ENCODE results near the gene WRAP53.
A peak's percentile ranks its signal among the peaks of the same experiment; 100 is the strongest.

WRAP53 gene

DNA sequence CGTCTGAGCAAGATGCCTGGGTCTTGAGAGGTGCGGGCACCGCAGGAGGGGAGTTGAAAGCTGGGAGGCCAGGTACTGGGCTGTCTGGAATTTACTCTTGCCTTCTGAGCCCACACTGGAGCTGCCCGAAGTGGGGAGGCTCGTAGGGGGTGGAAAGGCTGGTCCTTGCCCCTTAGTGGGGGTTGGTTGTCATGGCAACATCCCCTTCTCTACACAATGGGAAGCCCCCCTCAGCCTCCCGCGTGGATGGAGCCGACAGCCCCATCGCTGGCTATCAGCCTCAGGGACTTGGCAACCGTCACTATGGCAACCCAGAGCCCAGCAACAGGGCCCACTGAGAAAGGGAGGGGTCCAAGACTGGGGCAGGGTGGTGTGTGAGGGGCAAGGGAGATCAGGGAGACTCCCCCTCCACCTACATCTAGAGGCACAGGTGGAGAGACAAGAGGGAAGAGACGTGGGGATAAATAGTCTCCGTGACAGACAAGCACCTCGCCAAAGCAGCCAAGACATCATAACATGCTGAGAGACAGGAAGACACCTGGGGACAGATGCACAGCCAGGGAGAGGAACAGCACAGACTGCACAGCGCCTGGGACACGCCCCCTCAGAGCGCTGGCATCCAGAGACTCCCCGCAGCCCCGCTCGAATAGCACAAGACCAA is 24.0 kb downstream of the WRAP53 start:
- no peak overlapping the region; the same call in 1 of the 2 replicates for H3K27ac ChIP-seq
- no peak for TF ChIP-seq CTCF (conservative IDR thresholded peaks at IDR 0.05)

DNA sequence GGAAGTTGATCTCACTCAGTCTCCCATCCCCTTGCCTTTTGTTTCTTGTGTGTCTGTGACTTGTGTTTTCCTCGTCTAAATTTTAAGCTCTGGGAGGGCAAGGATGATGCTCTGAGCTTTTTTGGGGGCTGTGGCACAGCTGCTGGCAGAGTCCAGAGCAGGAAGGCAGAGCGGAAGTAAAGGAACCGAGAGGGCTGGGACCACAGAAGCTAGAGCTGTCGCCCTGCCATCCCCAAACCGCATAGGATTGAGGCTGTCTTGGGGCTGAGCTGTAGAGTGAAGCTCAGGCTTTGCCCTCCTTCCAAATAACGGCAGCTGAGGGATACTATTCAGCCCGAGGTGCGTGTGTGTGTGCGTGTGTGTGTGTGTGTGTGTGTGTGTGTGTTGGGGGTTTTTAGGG is 25.5 kb downstream of the WRAP53 start:
- no peak overlapping the region for H3K27ac ChIP-seq
- no peak for TF ChIP-seq CTCF (conservative IDR thresholded peaks at IDR 0.05)

DNA sequence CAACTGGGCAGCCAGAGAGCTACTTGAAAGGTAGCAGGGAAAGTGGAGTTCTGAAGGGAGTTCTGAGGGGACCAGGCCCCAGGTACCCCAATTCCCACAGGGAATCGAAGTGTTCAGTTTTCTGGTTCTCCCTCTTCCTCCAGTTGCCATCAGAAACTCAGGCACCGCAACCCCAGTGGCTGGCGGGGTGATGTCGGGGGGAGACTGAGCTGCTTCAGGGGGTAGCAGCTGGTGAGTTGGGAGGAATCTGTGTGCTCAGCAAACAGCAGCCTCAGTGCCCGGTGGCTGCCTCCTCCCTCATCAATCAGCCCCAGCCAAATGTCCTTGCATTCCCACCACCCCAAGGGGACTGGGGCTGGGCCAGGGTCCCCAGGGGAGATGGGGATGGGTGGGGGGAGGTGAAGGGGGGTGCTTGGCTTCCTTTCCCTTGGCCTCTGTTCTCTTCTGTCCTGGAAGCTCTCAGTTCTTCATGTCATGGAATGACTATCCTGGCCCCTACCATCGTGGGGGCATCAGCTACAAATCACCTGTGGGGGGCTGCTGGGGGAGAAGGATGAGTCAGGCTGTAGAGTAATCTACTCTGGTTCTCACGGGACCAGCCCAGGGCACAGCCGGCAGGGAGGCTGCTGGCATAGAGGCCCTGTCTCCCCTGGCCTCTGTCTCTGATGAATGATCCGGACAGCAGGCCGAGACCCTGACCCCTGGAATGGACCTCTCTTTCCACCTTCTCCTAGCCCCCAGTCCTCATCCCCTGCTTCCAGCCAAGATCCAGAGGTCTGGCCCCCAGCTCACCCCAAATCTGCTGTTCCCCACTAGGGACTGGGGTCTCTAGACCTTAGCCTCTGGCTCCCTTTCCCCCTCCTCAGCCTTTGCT is 26.7 kb downstream of the WRAP53 start:
- H3K27ac ChIP-seq = no peak overlapping the region
- TF ChIP-seq CTCF (conservative IDR thresholded peaks at IDR 0.05) = no peak

- TF ChIP-seq CTCF (conservative IDR thresholded peaks at IDR 0.05) = no peak
- peak overlapping the region; percentile 63; the same call in 1 of the 2 replicates for H3K27ac ChIP-seq
Observed at GRCh38 chr17:7715936-7716886, 27.9 kb downstream of the WRAP53 start.

- TF ChIP-seq CTCF (conservative IDR thresholded peaks at IDR 0.05) = peak; percentile 59
- H3K27ac ChIP-seq = peak within 1 kb of the TSS; percentile 63
Observed at GRCh38 chr17:7716901-7717755, 28.9 kb downstream of the WRAP53 start, which contains the start of gene DNAH2. TSS of gene DNAH2 (plus strand) at chr17:7717744. CDS start at chr17:7719735, 1,991 bp downstream.

- TF ChIP-seq CTCF (conservative IDR thresholded peaks at IDR 0.05) = no peak
- no peak overlapping the region for H3K27ac ChIP-seq
Observed at GRCh38 chr17:7717756-7718350, 29.6 kb downstream of the WRAP53 start.
